GM18907 (cell line): ENCODE data around the gene AHNAK2.
A peak's percentile ranks its signal among the peaks of the same experiment; 100 is the strongest.
"Not testable (repeated sequence)": the region's sequence is repeated elsewhere in the genome, so short reads cannot be mapped to it uniquely, and the experiment has no call there.

Experiments used
- ATAC-seq: cut with Tn5 transposase; IDR thresholded peaks from one replicate; pipeline ENCODE4 v1.9.1; 2021; ENCODE audit warnings: mild to moderate bottlenecking, moderate library complexity; ENCODE audit not compliant: unreplicated experiment

Gene AHNAK2

GRCh38 chr14:104928391-104929133, 49.6 kb downstream of the AHNAK2 start:
- ATAC-seq, result no peak

DNA sequence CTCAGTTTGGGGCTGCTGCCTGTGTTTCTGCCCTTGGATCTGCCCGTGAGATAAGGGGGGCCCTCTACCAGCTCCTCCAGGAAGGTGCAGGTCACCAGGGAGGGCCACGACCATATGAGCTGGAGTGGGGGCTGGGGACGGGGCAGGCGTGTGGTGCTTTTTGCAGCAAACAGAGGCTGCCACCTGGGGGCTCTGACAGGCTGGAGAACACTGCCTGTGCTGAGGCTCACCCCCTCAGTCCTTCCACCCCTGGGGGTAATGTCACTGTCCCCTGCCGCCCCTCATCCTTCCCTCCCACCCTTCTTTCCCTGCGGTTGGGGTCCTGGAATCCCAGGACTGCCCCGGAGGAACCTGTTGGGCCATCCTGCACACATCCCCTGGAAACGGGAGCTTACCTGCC, 50.3 kb downstream of the AHNAK2 start:
- no peak for ATAC-seq

DNA sequence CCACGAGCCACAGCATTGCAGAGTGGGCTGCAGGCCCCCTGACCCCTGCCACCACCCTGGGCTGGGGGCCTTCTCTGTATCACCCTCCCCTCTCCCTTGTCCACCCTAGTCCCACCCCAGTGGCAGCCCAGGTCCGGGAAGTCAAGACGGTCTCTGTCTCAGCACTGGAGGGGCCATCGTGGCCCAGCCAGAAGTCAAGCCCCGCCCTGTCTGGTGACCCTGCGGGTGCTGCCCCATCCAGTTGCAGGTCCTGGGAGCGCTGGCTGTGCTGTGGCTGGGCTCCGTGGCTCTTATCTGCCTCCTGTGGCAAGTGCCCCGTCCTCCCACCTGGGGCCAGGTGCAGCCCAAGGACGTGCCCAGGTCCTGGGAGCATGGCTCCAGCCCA, 50.8 kb downstream of the AHNAK2 start:
- ATAC-seq, result no peak

DNA sequence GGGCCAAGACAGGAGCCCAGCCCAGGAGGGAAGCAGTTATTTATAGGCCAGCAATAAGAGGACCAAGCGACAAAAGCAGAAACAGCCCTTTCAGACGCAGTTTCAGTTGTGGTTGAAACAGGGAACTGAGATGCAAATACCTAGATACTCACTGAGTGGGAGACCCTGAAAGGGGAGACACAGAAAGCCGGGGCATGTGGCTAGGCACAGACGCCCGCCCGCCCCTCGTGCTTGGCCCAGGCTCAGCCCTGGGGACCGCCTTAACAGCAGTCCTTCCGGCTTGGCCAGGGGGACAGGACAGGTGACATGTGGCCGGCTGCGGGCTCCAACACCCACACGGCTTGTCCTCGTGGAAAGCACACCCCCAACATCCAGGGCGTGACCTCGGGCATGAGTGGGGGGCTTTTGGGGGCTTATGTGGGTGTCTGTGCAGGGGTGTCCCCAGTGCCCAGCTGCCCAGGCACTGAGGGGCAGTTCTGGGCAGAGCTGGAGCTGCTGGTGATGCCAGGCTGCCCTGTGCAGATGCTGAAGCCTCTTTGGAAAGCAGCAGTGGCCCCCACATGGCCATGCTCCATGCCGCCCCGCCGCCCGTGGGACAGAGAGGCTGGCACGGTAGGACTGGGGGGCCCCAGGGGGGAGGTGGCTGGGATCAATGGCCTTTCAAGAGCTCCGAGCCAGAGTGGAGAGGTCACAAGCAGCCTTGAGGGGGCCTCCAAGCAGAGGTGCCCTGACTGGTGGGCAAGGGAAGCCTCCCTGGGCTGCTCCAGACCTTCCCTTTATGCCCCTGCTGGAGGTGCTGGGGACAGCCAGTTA, 51.3 kb downstream of the AHNAK2 start:
- peak; percentile 76 for ATAC-seq

DNA sequence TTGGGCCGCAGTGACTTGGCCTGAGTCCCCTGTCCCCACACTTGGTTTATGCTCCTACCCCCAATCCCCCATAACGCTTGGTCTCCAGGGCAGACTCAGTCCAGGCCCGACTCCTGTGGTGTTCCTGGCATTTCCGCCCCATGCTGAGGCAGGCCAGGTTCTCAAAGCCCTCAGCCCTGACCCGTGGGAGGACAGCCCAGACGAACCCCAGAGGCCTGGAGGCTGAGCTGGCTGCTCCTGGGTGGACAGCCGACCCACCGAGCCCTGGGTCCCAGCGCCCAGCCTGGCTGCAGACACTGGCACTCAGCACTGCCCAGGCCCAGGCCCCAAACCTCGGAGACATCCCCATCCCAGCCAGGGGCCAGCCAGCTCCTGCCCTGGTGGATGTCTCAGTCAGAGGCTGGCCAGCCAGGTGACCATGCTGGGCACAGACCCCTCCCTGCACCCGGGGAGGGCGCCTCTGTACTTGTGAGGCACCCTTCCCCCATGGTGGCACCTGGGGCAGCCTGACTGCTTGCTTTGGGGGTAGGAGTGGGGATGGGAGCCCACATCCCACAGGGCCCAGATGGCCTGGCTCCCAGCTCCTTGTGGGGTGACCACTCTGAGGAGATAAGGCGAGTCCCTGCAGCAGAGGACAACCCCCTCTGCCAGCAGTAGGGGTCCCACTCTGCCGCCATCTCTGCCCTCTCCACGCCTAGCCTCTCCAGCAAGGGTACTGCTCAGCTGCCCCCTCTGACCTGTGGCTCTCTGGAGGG, 52.1 kb downstream of the AHNAK2 start:
- ATAC-seq, result peak; percentile 16

DNA sequence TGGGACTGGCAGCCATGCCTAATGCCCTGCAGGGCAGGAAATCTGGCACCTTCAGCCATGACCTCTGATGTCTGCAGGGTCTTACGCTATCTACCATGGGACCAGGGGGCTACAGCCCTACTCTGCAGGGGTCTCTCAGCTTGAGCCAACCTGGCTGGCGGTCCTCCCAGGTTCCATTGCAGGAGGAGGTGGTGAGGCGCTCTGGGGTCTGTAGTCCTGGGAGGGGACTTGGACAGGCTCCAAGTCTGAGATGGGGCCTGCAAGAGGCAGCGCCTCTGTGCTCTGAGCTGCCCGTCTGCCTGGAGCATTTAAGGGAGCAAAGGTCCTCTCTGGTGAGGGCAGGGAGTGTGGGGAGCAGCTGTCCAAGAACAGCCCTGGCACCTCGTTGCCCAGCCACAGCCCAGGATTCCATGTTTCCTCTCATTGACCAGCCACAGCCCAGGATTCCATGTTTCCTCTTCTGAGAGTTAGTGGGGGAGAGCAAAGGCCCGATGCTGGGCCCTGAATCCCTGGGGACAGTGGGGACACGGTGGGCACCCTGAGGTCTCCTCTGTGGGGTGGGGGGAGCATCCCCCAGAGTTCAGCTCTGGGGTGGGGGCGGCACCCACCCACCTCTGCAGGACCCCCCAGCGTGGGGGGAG, 52.8 kb downstream of the AHNAK2 start:
- ATAC-seq, result no peak

- no peak for ATAC-seq
Observed at GRCh38 chr14:104924421-104925213, 53.6 kb downstream of the AHNAK2 start, which contains the start of gene PLD4. TSS of gene PLD4 (plus strand) at chr14:104924879. CDS start at chr14:104927141, 2,262 bp downstream.

DNA sequence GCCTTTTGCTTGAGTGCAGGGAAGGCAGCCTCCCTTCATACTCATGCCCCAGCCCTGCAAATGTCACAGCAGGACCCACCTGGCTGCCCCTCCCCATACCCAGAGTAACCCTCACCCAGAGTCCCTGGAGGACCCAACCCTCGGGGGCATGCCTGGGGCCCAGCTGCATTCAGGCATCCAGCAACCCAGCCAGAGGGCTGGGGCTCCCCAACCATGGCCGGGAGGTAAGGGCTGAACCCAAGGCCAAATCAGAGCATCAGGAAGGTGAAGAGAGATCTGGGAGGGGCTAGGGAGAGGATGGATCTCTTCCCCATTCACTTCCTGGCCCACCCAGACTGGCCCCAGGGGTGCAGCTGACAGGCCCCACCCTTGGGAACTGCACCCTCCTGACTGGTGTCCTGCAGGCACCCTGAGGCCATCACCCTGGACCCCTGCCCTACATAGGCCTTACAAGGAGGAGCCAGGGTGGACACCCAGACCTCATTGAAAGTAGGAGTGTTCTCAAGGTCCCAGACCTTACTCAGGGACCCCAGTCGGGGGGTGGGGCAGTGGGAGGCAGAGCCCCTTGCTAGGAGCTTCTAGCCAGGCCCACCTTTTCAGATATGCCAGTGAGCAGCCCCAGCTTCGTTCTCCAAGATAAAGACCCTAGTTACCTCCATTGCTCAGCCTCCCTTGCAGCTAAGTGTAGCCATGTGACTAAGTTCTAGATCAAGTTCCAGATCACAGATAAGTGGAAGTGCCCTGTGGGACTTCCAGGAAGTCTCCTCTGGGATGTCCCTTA, 54.3 kb downstream of the AHNAK2 start:
- ATAC-seq, result no peak

DNA sequence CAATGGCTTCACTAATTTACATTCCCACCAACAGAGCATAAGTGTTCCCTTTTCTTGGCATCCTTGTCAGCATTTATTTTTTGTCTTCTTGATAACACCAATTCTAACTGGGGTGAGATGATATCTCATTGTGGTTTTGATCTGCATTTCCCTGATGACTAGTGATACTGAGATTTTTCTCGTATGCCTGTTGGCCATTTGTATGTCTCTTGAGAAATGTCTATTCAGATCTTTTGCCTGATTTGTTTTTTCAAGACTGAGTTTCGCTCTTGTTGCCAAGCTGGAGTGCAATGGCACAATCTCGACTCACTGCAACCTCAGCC, 58.2 kb downstream of the AHNAK2 start:
- no peak for ATAC-seq

- not testable (repeated sequence) for ATAC-seq
Observed at GRCh38 chr14:104919152-104919992, 58.8 kb downstream of the AHNAK2 start.

DNA sequence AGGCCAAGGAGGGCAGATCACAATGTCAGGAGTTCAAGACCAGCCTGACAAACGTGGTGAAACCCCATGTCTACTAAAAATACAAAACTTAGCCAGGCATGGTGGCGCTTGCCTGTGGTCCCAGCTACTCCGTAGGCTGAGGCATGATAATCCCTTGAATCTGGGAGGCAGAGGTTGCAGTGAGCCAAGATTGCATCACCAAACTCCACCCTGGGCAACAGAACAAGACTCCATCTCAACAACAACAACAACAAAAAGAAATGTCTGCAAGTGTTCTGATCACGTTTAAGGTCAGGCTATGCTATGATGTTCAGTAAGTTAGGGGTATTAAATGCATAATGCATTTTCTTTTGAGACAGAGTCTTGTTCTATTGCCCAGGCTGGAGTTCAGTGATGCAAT, 60.2 kb downstream of the AHNAK2 start:
- ATAC-seq, result no peak

DNA sequence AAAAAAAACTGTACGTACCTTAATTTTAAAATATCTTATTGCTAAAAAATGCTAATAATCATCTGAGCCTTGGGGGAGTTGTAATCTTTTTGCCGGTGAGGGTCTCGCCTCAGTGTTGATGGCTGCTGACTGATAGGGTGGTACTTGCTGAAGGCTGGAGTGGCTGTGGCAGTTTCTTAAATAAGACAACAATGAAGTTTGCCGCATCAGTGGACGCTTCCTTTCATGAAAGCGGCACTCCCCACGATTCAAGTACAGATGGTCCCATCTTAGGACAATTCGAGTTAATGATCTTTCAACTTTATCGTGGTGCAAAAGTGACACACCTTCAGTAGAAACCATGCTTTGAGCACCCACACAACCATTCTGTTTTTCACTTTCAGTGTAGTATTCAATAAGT, 61.1 kb downstream of the AHNAK2 start:
- no peak for ATAC-seq

- no peak for ATAC-seq
Observed at GRCh38 chr14:104913435-104913834, 64.7 kb downstream of the AHNAK2 start.

GRCh38 chr14:104912053-104912452, 66.1 kb downstream of the AHNAK2 start:
- no peak for ATAC-seq

DNA sequence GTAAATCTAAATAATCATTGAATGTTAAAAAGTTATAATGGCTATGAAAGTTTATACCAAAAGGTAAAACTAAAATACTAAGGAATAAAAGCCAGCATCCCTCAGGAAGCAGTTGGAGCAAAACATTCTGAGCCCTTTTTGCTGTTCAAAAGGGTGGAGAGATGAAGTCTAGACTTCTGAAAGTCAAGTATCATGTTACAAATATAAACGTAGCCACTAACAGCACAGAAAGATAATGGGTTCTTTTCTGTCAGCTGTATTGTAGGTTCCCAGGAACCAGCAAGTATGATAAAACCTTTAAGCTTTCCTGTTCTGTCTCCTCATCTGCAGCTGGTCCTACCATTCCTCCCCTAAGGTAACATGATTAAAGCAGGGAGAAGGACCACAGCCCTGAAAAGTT, 69.9 kb downstream of the AHNAK2 start:
- no peak for ATAC-seq

GRCh38 chr14:104905579-104905933, 72.6 kb downstream of the AHNAK2 start:
- not testable (repeated sequence) for ATAC-seq

DNA sequence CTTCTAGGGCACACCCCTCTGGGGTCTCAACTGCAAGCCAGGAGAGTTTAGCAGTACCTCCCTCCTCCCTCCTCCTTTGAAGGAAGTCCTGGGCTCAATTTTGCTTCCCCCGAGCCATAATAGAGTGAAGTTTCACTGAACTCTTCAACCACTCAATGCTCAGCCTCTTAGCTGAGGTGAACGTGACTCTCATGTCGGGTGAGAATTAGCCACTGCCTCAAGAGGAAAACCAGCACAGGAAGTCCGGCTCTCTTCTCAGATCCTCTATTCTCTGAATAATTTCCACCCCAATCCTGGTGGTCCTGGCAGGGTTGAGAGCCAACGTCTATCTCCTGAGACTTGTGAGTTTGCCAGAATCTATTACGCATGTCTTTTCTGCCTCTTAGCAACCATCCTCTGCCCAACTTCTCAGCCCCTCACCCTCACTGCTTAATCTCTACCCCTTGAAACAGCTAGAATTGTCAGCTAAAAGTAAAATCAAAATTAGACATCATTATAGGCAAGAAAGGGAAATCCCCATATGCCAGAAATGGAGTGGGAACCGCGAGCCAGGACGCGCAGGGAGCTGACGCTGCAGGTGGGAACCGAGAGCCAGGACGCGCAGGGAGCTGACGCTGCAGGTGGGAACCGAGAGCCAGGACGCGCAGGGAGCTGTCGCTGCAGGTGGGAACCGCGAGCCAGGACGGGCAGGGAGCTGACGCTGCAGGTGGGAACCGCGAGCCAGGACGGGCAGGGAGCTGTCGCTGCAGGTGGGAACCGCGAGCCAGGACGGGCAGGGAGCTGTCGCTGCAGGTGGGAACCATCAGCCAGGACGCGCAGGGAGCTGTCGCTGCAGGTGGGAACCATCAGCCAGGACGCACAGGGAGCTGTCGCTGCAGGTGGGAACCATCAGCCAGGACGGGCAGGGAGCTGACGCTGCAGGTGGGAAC, 73.3 kb downstream of the AHNAK2 start:
- ATAC-seq, result not testable (repeated sequence)

- ATAC-seq, result no peak
Observed at GRCh38 chr14:104903990-104904389, 74.2 kb downstream of the AHNAK2 start.
